HG02678 (cell line): Measurements from ENCODE around the gene KANK4.
"Not testable (repeated sequence)": the region's sequence is repeated elsewhere in the genome, so short reads cannot be mapped to it uniquely, and the experiment has no call there.

Experiments used
- ATAC-seq: cut with Tn5 transposase; IDR thresholded peaks from one replicate; pipeline ENCODE4 v1.9.1; 2021; ENCODE audit warnings: mild to moderate bottlenecking, moderate library complexity; ENCODE audit not compliant: unreplicated experiment

The KANK4 gene

DNA sequence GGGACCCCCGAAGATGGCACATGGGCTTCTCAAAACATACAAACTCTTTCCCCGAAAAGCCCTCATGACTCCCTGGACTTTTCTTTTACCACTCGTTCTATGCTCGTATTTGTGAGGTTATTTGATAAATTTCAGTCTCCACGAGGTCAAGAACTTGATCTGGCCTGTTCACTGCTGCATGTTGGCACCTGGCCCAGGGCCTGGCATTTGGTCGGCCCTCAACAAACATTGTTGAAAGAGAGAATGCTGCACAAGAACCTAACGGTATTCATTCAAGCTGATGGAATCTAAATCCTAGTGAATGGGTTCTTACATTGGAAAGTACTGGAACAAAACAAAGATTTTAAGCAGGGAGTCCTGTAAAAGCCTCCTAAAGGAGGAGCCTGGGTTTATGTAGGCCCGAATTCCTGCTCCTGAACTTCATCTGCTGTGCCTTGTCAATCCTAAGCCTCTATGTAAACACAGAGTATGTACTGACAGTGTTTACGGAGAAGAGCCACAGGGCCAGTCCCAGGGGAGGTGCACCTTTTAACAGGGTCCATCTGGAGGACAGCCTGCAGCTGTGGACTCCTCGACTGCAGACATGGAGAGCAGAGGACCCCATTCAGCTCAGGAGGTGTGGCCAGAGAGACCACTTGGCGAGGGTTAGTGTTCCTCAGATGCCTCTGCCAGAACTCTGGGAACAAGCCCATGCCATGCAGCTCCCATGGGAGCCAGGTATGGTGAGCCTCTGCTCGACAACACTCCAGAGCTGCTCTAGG is 77.7 kb downstream of the KANK4 start:
- no peak for ATAC-seq

DNA sequence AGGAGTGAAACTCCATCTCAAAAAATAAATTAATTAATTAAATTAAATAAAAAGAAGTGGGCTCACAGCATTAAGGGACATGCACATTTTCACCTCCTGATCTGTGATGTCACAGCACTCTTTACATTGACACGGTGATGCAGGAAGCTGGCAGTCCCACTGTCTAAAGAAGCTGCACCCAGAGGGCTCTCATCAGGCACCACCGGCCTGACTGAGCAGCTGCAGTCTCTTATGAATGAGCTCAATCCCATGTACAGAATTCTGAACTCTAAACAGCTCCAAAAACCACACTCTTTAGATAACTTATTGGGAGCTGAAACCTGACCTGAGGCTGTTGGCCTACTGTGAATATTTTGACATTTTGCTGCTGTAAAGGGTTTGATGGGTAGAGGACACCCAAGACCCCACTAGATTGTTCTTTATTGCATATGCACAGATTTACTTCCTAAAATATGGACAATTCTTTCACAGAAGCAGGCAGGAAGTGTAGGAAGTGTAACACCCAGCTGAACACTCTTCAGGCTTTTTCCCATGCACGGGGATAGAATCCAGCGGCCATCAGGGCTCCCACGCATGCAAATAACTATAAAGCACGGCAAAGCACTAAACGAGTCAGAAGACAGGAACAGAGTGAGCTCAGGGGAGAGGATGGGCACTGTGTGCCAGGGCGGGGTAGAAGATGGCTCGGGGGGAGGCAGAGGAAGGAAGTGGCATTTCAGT is 78.4 kb downstream of the KANK4 start:
- ATAC-seq, result no peak

DNA sequence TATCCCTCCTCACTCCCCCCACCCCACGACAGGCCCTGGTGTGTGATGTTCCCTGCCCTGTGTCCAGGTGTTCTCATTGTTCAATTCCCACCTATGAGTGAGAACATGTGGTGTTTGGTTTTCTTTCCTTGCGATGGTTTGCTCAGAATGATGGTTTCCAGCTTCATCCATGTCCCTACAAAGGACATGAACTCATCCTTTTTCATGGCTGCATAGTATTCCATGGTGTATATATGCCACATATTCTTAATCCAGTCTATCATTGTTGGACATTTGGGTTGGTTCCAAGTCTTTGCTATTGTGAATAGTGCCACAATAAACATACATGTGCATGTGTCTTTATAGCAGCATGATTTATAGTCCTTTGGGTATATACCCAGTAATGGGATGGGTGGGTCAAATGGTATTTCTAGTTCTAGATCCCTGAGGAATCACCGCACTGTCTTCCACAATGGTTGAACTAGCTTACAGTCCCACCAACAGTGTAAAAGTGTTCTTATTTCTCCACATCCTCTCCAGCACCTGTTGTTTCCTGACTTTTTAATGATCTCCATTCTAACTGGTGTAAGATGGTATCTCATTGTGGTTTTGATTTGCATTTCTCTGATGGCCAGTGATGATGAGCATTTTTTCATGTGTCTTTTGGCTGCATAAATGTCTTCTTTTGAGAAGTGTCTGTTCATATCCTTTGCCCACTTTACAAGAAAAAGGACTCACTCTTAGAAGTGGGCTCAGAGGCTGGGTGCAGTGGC is 79.4 kb downstream of the KANK4 start:
- ATAC-seq, result not testable (repeated sequence)

DNA sequence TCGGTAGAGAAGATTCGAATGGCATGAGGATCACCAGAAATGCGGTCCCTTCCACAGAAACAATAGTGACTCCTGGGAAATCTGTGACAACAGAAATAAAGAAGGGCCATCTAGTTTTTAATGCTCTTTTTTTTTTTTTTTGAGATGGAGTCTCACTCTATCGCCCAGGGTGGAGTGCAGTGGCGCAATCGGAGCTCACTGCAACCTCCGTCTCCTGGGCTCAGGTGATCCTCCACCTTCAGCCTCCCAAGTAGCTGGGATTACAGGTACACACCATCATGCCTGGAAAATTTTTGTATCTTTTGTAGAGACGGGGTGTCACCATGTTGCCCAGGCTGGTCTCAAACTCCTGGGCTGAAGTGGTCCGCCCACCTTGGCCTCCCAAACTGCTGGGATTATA is 80.7 kb downstream of the KANK4 start:
- ATAC-seq, result no peak

DNA sequence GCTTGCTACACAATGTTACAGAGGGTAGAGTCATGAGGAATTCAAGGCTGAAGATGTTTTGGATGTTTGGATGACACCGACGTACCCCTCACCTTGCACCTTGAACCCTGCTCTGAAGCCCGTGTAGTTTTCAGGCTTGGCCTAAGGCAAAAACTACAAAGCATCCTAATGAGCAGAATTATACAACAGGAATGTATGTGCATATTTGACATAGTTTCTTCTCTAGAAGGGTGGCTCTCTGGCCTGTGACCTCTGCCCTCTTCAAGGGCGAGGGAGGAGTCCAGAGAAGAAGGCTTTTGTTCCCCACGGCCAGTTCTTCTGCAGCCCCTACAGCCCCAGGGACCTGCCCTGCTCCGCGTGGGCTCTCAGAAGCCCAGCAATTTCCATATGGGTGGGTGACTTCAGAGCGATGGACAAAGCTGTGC is 81.3 kb downstream of the KANK4 start:
- ATAC-seq, result no peak

DNA sequence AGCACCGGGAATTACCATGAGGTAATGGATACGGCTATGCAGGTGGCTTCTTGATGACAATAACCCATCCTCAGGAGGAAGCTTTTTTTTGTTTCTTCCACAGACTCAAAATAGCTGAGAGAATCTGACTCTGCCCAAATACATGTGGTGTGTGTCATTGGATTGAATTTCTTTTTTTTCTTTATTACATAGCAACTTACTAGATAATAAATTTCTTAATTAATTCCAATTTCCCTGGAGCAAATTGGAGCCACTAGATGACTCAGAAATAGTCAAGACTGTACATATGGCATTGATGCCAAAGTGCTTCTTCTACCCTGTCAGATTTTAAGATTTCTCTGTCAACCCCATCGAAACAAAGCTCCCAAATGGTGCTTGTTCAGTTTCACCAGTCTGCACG is 81.9 kb downstream of the KANK4 start:
- no peak for ATAC-seq

DNA sequence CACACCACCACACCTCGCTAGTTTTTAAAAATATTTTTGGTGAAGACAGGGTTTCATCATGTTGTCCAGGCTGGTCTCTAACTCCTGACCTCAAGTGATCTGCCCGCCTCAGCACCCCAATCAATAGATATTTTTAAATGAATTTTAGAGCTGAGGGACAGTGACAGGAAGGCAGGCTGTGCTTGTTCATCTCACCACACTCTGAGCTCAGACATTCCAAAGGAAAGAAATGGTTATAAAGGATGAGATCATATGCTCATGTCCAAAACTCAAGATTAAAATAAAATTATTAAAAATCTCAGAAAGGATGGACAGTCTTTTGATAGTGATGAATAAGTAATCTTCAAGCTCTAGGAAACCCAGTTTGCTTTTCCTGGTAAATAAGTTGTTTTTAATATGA is 83.7 kb downstream of the KANK4 start:
- no peak for ATAC-seq

DNA sequence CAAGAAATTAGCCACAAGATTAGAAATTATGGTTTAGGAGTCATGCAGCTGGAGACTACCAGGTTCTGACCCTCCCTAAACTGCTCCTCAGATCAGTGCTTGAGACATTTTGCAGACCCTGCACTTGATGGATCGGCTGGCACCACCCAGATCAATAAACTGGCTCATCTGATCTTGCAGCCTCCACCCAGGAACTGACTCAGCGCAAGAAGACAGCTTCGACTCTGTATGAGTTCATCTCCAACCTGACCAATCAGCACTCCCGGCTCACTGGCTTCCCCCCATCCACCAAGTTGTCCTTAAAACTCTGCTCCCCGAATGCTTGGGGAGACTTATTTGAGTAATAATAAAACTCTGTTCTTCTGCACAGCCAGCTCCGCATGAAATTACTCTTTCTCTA is 84.5 kb downstream of the KANK4 start:
- ATAC-seq, result no peak

DNA sequence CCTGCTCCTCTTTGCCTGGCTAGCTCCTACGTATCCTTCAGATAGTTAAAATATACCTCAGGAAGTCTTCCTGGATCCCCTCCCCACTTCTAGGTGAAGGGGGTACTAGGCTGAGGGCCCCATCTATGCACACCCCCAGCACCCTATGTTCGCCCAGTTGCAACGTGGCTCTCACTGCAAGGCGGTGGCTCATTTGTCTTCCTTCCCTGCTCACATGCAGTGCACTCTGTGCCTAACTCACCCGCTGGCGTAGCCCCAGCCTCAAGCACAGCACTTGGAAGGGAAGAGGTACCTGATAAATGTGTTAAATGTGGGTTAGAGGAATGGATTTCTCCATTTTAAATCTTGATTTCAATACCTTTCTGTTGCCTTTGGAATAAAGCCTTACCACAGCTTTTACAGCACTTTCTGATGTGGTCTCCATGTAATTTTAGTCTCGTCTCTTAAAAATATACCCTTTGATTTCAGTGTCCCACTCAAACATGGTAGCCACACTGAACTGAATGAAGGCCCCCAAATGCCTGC is 85.2 kb downstream of the KANK4 start:
- no peak for ATAC-seq

DNA sequence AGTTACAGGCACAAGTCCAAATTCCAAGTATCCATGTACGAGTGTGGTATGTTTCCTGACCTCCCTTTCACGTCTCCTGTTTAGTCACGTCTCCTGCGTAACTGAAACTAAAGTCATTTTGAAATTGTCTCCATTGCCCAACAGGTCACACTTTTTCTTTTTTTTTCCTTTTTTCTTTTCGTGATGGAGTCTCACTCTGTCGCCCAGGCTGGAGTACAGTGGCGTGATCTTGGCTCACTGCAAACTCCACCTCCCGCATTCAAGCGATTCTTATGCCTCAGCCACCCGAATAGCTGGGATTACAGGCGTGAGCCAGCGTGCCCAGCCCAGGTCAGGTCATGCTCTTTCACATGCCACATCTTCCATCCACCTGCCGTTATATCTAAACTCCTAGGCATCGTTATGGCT is 86.4 kb downstream of the KANK4 start:
- no peak for ATAC-seq

DNA sequence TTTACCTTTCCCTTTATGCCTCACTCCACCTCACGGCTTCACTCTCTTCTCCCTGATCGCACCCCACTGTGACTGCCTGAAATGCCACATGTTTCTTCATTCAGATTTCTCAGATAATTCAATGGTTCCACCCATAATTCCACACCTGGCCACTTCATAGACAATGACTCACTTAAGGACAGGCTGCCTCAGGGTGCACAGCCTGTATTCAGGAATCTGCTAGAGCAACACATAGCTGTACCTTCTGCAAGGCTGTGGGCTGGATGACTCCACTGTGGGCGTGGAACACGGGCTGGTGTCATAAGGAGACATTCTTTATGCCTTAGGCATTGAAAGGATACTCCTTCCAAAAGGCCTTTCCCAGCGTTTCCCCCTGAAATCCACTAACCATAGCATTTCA is 88.5 kb downstream of the KANK4 start:
- ATAC-seq, result no peak

DNA sequence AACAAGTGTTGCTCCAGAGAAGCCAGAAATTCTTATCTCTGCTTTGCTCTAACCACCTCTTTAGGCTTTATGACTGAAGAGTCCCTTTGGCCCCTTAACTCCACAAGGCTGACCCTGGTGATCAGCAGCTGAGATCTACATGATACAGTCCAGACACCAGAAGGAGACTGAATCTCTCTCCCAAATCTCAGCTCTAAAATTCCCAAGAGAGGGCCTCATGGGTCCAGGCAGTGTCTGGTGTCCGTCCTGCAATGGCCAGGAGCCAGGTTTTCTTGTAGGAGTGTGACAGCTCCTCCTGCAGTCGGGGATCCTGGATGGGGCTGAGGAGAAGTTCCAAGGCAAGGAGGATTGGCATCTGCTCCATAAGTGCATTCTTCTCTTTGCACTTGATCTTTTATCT is 89.3 kb downstream of the KANK4 start:
- no peak for ATAC-seq

DNA sequence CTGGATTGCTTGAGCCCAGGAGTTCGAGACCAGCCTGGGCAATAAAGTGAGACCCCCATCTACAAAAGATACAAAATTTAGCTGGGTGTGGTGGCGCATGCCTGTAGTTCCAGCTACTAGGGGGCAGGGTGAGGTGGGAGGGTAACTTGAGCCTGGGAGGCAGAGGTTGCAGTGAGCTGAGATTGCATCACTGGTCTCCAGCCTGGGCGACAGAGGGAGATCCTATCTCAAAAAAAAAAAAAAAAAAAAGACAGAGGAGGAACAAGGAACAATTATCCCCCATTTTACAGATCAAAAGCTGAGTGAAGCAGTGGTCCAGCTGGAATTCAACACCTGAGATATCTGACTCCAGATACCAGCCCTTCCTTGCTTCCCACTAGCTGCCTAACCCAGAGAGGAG is 89.8 kb downstream of the KANK4 start:
- ATAC-seq, result no peak

DNA sequence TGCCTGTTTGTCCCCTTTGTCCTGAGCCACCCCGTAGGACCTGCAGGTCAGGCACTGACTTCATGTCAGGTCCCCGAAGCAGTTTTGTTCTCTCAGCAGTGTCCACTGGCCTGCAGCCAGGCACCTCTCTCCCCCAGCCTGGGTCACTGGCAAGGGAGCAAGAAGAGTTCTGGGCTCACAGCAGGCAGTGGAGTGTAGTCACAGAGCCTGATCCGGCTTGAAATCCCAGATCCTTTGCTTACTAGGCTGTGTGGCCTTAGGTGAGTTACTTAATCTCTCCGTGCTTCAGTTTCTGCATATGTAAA is 90.4 kb downstream of the KANK4 start:
- ATAC-seq, result no peak

DNA sequence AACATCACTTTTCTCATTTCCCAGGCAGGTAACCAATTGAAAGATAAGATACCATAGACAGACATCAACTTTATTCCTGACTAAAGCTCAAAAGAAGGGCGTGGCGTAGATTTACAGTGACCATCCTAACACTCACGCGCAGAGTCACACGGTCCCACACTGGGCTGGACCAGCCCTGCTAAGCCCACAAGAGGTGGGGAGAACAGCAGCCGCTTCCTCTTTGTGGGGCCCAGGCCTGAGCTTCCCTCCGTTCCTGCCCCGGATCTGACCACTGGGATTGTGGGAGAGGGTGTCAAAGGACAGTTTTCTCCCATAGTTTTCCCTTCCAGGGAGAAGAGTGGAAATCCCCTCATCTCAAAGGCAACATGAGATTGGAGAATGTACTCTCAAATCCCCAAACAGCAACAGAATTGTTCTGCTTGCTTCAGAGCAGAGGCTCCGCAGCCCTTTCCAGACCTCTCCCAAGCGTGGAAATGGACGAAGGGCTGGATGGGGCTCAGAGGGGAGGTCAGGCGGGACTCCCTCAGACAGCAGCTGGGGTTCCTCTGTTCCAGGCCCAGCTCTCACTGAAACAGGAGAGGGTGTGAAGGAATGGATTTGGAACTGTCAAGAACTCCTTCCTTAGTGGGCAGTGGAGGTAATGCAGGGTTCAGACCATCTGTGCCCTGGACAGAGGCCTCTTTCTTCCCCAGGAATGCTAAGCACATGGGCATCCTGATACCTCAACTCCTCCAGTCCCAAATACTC is 90.9 kb downstream of the KANK4 start:
- ATAC-seq, result no peak

DNA sequence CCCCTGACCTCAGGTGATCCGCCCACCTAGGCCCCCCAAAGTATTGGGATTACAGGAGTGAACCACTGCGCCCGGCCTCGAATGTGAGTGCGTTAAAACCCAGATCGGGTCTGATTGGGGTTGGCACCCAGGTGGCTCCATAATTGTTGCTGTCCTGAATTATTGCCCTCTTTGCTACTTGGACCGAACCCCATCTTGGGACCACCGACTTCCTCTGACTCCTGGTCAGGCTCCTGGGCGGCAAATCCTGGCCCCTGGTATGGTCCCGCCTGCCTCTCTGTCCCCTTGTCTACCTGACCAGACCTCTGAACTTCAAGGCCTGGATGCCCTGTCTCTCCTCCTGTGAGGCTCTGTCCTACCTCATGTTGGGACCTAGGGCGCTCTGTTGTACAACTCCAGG is 91.7 kb downstream of the KANK4 start:
- ATAC-seq, result no peak

DNA sequence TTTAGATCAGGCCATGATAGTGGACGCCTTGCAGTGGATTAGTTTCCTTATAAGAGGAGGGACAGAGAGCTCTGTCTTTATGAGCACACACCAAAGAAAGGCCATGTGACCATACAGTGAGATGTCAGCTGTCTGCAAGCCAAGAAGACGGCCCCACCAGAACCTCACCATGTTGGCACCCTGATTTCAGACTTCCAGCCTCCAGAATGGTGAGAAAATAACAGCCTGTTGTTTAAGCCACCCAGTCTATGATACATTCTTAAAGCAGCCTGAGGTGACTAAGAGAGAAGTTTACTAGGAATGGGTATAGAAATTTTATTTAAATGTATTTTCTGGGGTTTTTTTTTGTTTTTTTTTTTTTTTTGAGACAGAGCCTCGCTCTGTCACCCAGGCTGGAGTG is 95.1 kb downstream of the KANK4 start:
- ATAC-seq, result no peak

DNA sequence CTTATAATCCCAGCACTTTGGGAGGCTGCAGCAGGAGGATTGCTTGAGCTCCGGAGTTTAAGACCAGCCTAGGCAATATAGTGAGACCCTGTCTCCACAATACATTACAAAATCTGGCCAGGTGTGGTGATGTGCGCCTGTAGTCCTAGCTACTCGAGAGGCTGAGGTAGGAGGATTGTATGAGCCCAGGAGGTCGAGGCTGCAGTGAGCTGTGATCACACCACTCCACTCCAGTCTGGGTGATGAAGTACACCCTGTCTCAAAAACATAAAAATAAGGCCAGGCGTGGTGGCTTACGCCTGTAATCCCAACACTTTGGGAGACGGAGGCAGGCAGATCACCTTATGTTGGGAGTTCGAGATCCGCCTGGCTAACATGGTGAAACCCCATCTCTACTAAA is 96.9 kb downstream of the KANK4 start:
- no peak for ATAC-seq

DNA sequence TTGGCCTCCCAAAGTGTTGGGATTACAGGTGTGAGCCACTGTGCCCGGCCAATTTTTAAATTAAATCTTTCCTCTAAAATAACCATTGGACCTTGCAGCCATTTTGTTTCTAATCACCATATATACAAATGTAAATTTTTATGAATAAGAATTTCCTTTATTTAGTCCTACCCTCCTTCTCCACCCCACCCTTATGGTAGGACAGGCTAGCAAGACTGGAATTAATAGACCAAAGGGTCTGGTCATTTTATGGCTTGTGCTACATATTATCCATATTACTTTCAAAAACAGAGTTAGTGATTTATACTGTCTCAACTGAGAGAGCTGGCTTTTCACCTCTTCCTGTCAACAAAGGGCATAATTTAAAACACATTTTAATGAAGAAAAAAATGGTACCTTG is 98.1 kb downstream of the KANK4 start:
- no peak for ATAC-seq

DNA sequence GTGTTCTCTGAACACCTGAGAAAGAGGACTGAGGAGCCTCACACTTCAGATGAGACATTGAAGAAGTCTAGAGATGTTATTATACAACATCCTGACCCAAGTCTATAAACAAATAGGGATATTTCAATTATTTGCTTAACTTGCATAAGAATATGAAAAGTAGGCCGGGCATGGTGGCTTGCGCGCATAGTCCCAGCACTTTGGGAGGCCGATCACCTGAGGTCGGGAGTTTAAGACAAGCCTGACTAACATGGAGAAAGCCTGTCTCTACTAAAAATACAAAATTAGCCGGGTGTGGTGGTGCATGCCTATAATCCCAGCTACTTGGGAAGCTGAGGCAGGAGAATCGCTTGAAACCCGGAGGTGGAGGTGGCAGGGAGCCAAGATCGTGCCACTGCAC is 98.8 kb downstream of the KANK4 start:
- ATAC-seq, result not testable (repeated sequence)

DNA sequence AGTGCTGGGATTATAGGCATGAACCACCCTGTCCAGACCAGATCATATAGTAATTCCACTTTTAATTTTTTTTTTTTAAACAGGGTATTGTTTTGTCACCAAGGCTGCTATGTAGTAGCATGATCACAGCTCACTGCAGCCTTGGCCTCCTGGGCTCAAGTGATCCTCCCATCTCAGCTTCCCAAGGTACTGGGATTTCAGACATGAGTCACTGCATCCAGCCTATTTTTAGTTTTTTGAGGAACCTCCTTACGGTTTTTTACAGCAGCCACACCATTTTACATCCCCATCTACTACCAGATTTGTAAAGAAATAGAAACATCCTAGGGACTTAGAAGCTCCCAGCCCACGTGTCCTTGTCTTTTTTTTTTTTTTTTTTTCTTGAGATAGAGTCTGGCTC is 100.6 kb downstream of the KANK4 start:
- no peak for ATAC-seq
